ENCODE results near the gene LRRC14B.

GRCh38 chr5:174876-175465 is 16.3 kb upstream of the LRRC14B start:
- TF ChIP-seq YY1 (IDR thresholded peaks at IDR 0.05; ENCODE audit: insufficient read depth, insufficient read length): no peak
- no peak for TF ChIP-seq SUZ12 (IDR thresholded peaks at IDR 0.05; ENCODE audit: extremely low read depth, insufficient read depth, insufficient read length)

Data from NT2/D1 (cell line).